ENCODE results near the gene TAF6L.
"Not testable (repeated sequence)": the region's sequence is repeated elsewhere in the genome, so short reads cannot be mapped to it uniquely, and the experiment has no call there.

- not testable (repeated sequence) for TF ChIP-seq CTCF, POLR2A, EP300 (IDR thresholded peaks at IDR 0.05)
Measured at GRCh38 chr11:62760867-62761227, 10.3 kb upstream of the TAF6L start.

Measured in ovary (tissue), 3 donors.